HepG2 (cell line): ENCODE measurements around the gene CIITA. TPM values are rescaled to one million over a fixed set of nuclear protein-coding genes. Genes with fewer than 3 reads are reported as not detected.
A peak's percentile ranks its signal among the peaks of the same experiment; 100 is the strongest.

Experiments used
- CBFB ChIP-seq: sonication (generic); formaldehyde crosslinking; IDR thresholded peaks from 2 replicates; pipeline ENCODE4 v1.4.0; 2020; ENCODE audit warnings: missing genetic modification reagents
- FIP1L1 ChIP-seq: fragments of 200-400 bp; formaldehyde crosslinking; IDR thresholded peaks from 2 replicates; pipeline ENCODE4 v1.6.1; 2018; ENCODE audit warnings: low read depth, mild to moderate bottlenecking, low read length, moderate library complexity, borderline replicate concordance; ENCODE audit not compliant: insufficient read depth
- HOXA7 ChIP-seq: sonication (generic); formaldehyde crosslinking; IDR thresholded peaks from 2 replicates; pipeline ENCODE4 v1.8.1; 2022; ENCODE audit warnings: mild to moderate bottlenecking, missing genetic modification reagents, moderate library complexity
- JARID2 ChIP-seq: sonication (generic); formaldehyde crosslinking; IDR thresholded peaks from 2 replicates; pipeline ENCODE4 v1.8.1; 2023; ENCODE audit warnings: missing genetic modification reagents, inconsistent platforms; ENCODE audit not compliant: insufficient replicate concordance
- LBX2 ChIP-seq: sonication (generic); formaldehyde crosslinking; IDR thresholded peaks from 2 replicates; pipeline ENCODE4 v1.5.0; 2020; ENCODE audit warnings: missing genetic modification reagents, mild to moderate bottlenecking, borderline replicate concordance
- NAIF1 ChIP-seq: sonication (generic); formaldehyde crosslinking; IDR thresholded peaks from 2 replicates; pipeline ENCODE4 v1.5.0; 2020; ENCODE audit warnings: mild to moderate bottlenecking, missing genetic modification reagents, borderline replicate concordance
- NFE2L1 ChIP-seq: sonication (generic); formaldehyde crosslinking; IDR thresholded peaks from 2 replicates; pipeline ENCODE4 v1.4.0; 2020; ENCODE audit warnings: missing genetic modification reagents, mild to moderate bottlenecking, borderline replicate concordance
- SOX5 ChIP-seq: IDR thresholded peaks from 2 replicates; pipeline ENCODE4 v1.6.1; 2016; ENCODE audit warnings: borderline replicate concordance
- SP140L ChIP-seq: sonication (generic); formaldehyde crosslinking; IDR thresholded peaks from 2 replicates; pipeline ENCODE4 v1.4.0; 2020; ENCODE audit warnings: missing genetic modification reagents, borderline replicate concordance
- TMF1 ChIP-seq: sonication (generic); formaldehyde crosslinking; IDR thresholded peaks from 2 replicates; pipeline ENCODE4 v1.8.1; 2022; ENCODE audit warnings: low read depth, missing genetic modification reagents
- ZBTB7B ChIP-seq: sonication (generic); formaldehyde crosslinking; IDR thresholded peaks from 2 replicates; pipeline ENCODE4 v1.4.0; 2020; ENCODE audit warnings: missing genetic modification reagents
- ZMYM4 ChIP-seq: sonication (generic); formaldehyde crosslinking; IDR thresholded peaks from 2 replicates; pipeline ENCODE4 v1.8.1; 2023; ENCODE audit warnings: mild to moderate bottlenecking, missing genetic modification reagents
- ZNF124 ChIP-seq: sonication (generic); formaldehyde crosslinking; IDR thresholded peaks from 2 replicates; pipeline ENCODE4 v1.4.0; 2020; ENCODE audit warnings: missing genetic modification reagents
- ZNF570 ChIP-seq: sonication (generic); formaldehyde crosslinking; IDR thresholded peaks from 2 replicates; pipeline ENCODE4 v1.4.0; 2020; ENCODE audit warnings: mild to moderate bottlenecking, missing genetic modification reagents, borderline replicate concordance
- ZNF850 ChIP-seq: sonication (generic); formaldehyde crosslinking; conservative IDR thresholded peaks from 2 replicates; pipeline ENCODE4 v1.9.0; 2021; ENCODE audit warnings: mild to moderate bottlenecking, missing genetic modification reagents
- polyA plus RNA-seq, 8 experiments: library from polyadenylated mRNA; depleted of rRNA in 3 of 8; stranded (reverse) in 7 of 8; unstranded in 1 of 8; fragments of >200 nt; fragmentation: Illumina TruSeq in 4 of 8; extraction: Trizol in 4 of 8; gene quantifications; 2 replicates each; pipeline versions ENCODE4 v1.2.1 to v1.2.3, GENCODE V29; 2011 to 2016; ENCODE audit warnings: low read depth in 4 of 8, missing spikeins in 1 of 8, mixed read lengths in 1 of 8; ENCODE audit not compliant: insufficient read depth in 1 of 8
- total RNA-seq, 5 experiments: library from RNA; depleted of rRNA; stranded (reverse); fragments of >200 nt; fragmentation: Illumina TruSeq; extraction: Trizol; gene quantifications; 2 replicates each; pipeline ENCODE4 v1.2.3, GENCODE V29; 2016; ENCODE audit warnings: low read depth in 1 of 5
- TF ChIP-seq, protein P1 (sequence below): sonication (generic); formaldehyde crosslinking; IDR thresholded peaks from 2 replicates; pipeline ENCODE4 v1.4.0; 2020; ENCODE audit warnings: missing genetic modification reagents
- TF ChIP-seq, protein P2 (sequence below): sonication (generic); formaldehyde crosslinking; IDR thresholded peaks from 2 replicates; pipeline ENCODE4 v1.4.0; 2020; ENCODE audit warnings: missing genetic modification reagents
- TF ChIP-seq, protein P3 (sequence below), 2 experiments: sonication (generic) in 1 of 2; formaldehyde crosslinking in 1 of 2; IDR thresholded peaks; 2 replicates each; pipeline versions ENCODE4 v1.6.1 to v1.9.0; 2014 to 2022; ENCODE audit warnings: antibody characterized with exemption in 1 of 2, borderline replicate concordance in 1 of 2, inconsistent platforms in 1 of 2, low read depth in 1 of 2, missing genetic modification reagents in 1 of 2

The CIITA gene
- total and polyA plus RNA-seq, 2 of the 13 experiments (the other 11 are each of a cell fraction or from before 2014, with no cell fraction given) = 0.08 to 0.09 TPM

DNA sequence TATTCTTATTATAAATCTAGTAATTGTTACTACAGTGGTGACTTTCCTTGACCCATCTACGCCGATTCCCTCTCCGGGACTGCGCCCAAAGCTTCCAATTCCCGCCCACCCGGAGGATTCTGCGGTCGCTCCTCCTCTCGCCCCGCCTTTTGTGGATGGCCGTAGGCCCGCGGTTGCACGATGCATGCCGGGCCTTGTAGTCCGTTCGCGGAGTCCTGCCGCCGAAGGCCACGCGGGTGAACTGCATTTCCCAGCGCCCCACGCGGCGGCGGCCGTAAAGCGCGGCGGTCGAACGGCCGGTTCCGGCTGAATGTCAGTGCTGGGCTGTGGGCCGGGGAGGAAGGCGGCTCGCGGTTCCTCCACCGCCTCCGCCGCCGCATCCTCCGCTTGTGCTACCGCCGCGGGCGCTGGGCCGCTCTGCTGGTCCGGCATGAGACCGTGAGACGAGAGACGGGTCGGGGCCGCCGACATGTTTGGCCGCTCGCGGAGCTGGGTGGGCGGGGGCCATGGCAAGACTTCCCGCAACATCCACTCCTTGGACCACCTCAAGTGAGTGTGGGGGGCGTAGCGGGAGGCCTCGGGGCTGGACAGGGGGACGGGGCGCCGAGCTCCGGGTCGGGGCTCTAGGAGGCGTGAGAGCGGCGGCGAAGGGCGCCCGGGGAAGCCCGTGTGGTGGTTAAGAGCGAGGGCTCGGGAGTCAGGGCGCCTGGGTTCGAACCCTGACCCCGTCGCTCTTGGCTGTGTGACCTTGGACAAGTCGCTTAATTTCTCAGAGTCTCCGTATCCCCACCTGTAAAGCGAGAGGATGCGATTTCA is 67.5 kb downstream of the CIITA start, which contains the start of gene CLEC16A (continued):
- TF ChIP-seq SP140L (CRISPR knock-in tag) (no peak; the same call in 1 of the 2 replicates), NAIF1 (CRISPR knock-in tag) (peak; percentile 97), TMF1 (peak; percentile 73; the same call in 1 of the 2 replicates), FIP1L1 (peak; percentile 72; the same call in 1 of the 2 replicates), LBX2 (peak; percentile 84), ZNF570 (CRISPR knock-in tag) (0 out of 2 replicates have a peak, but pooled peaks have one; percentile 71), NFE2L1 (CRISPR knock-in tag) (no peak), ZNF850 (0 out of 2 replicates have a peak, but pooled peaks have one; percentile 34), CBFB (peak; percentile 99), SOX5 (peak; percentile 75), JARID2 (CRISPR knock-in tag) (peak; percentile 58), ZBTB7B (CRISPR knock-in tag) (peak; percentile 80), HOXA7 (CRISPR knock-in tag) (no peak), ZMYM4 (CRISPR knock-in tag) (peak; percentile 90), ZNF124 (CRISPR knock-in tag) (peak; percentile 99)
- TF ChIP-seq, protein P1, sequence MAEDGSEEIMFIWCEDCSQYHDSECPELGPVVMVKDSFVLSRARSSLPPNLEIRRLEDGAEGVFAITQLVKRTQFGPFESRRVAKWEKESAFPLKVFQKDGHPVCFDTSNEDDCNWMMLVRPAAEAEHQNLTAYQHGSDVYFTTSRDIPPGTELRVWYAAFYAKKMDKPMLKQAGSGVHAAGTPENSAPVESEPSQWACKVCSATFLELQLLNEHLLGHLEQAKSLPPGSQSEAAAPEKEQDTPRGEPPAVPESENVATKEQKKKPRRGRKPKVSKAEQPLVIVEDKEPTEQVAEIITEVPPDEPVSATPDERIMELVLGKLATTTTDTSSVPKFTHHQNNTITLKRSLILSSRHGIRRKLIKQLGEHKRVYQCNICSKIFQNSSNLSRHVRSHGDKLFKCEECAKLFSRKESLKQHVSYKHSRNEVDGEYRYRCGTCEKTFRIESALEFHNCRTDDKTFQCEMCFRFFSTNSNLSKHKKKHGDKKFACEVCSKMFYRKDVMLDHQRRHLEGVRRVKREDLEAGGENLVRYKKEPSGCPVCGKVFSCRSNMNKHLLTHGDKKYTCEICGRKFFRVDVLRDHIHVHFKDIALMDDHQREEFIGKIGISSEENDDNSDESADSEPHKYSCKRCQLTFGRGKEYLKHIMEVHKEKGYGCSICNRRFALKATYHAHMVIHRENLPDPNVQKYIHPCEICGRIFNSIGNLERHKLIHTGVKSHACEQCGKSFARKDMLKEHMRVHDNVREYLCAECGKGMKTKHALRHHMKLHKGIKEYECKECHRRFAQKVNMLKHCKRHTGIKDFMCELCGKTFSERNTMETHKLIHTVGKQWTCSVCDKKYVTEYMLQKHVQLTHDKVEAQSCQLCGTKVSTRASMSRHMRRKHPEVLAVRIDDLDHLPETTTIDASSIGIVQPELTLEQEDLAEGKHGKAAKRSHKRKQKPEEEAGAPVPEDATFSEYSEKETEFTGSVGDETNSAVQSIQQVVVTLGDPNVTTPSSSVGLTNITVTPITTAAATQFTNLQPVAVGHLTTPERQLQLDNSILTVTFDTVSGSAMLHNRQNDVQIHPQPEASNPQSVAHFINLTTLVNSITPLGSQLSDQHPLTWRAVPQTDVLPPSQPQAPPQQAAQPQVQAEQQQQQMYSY (CRISPR knock-in tag) = peak; percentile 61
- TF ChIP-seq, protein P2, sequence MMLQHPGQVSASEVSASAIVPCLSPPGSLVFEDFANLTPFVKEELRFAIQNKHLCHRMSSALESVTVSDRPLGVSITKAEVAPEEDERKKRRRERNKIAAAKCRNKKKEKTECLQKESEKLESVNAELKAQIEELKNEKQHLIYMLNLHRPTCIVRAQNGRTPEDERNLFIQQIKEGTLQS (CRISPR knock-in tag) = peak; percentile 61
- TF ChIP-seq, protein P3, sequence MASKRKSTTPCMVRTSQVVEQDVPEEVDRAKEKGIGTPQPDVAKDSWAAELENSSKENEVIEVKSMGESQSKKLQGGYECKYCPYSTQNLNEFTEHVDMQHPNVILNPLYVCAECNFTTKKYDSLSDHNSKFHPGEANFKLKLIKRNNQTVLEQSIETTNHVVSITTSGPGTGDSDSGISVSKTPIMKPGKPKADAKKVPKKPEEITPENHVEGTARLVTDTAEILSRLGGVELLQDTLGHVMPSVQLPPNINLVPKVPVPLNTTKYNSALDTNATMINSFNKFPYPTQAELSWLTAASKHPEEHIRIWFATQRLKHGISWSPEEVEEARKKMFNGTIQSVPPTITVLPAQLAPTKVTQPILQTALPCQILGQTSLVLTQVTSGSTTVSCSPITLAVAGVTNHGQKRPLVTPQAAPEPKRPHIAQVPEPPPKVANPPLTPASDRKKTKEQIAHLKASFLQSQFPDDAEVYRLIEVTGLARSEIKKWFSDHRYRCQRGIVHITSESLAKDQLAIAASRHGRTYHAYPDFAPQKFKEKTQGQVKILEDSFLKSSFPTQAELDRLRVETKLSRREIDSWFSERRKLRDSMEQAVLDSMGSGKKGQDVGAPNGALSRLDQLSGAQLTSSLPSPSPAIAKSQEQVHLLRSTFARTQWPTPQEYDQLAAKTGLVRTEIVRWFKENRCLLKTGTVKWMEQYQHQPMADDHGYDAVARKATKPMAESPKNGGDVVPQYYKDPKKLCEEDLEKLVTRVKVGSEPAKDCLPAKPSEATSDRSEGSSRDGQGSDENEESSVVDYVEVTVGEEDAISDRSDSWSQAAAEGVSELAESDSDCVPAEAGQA (IDR thresholded peaks at IDR 0.05; ENCODE audit: low read depth) = peak; percentile 85
- TF ChIP-seq, protein P3 (CRISPR knock-in tag; IDR thresholded peaks at IDR 0.05; ENCODE audit: borderline replicate concordance) = no peak; the same call in 1 of the 2 replicates
